ENCODE measurements around the gene OPTC. TPM values are rescaled to one million over a fixed set of nuclear protein-coding genes. Genes with fewer than 3 reads are reported as not detected.

Gene OPTC
- total RNA-seq, result 0.76 TPM in 1 of 2 replicates, not detected in the other

GRCh38 chr1:203493901-203494300 lies at the start of gene OPTC:
Gene OPTC, plus strand, starts transcription at chr1:203494153. Its CDS starts 1,853 bp downstream, at chr1:203496006.

DNA sequence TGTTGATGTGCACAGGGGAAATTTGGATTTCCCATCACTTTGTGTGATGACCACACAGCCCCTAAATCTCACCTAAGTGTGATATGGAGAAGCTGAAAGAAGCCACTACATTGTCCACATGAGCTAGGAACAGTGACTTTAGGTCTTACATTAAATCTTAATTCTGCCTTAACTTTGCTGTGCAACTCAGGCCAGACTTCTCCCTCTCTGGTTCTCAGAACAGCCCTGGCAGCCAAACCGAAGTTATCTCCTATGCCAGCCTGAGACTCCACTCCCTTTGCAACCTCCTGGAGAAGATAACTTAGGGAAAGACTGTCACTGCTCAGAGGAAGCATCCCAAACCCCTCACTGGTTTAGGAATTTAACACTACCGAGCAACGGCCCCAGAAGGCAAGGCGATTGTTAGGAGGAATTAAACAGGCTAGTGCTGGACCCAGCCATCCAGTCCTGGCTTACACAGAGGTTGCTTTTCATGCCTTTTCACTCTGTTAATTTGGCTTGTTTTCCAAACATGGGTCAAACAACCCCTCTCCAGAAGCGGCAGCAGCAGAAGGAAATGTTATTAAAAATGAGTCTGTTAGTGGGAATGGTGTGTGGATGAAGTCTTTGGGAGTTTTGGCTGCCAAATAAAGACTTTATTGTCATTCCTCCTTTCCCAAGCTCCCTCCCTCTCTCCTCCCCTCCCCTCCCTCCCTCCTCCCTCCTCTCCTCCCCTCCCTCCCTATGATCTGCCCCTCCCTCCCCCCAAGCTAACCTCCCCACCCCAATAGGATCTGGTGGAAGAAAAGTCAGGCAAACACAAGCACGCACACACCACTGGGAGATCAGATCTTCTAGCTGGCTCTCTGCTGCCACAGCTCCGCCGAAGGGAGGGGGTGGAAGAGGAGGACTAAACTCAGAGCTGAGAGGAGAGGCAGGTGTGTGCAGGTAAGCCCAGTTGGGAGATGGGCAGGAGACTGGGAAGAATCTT lies 18.7 kb upstream of the OPTC start, which contains the start of gene PRELP:
TSS of gene PRELP (plus strand) at position 795 of the 970 bp plus-strand sequence. CDS start 7,379 bp downstream, outside the sequence.

Other genes with a start within 250 kb of the OPTC start
- gene BTG2, start 188.6 kb upstream of the OPTC start, total RNA-seq, result 42.8 and 51.6 TPM in 2 replicates
- gene FMOD, start 143.0 kb upstream of the OPTC start, total RNA-seq, result under 0.01 TPM in 1 of 2 replicates, not detected in the other
- not detected in 2 replicates for gene PRELP, start 18.3 kb upstream of the OPTC start, total RNA-seq
- gene ATP2B4, start 132.7 kb downstream of the OPTC start, total RNA-seq, result 314 and 526 TPM in 2 replicates

Measured in placental epithelial cell (primary cell).